Upper lobe of left lung (tissue), 6 donors: Measurements from ENCODE around the gene MYO1H. TPM values are rescaled to one million over a fixed set of nuclear protein-coding genes. Genes with fewer than 3 reads are reported as not detected.
"Not testable (repeated sequence)": the region's sequence is repeated elsewhere in the genome, so short reads cannot be mapped to it uniquely, and the experiment has no call there.

Source experiments
- ATAC-seq, 2 donors: fragments of 200-7000 bp; cut with Tn5 transposase; one replicate each; pipeline ENCODE4 v1.9.1; 2022; ENCODE audit warnings: mild to moderate bottlenecking in 2 of 2, moderate library complexity in 2 of 2; ENCODE audit not compliant: low FRiP score in 2 of 2
- DNase-seq, 2 donors: peaks; one replicate each; pipeline ENCODE4 v3.0.0-alpha.2; 2019 to 2020
- H3K27ac ChIP-seq, 4 donors: fragments of 200-600 bp; sonication (generic); one replicate each; pipeline ENCODE4 v1.5.1; 2016 to 2019
- H3K27me3 ChIP-seq, 4 donors: fragments of 200-600 bp; sonication (generic); one replicate each; pipeline ENCODE4 v1.5.1; 2017 to 2019
- H3K36me3 ChIP-seq, 4 donors: fragments of 200-600 bp; sonication (generic); one replicate each; pipeline ENCODE4 v1.5.1; 2016 to 2019
- H3K4me1 ChIP-seq, 4 donors: fragments of 200-600 bp; sonication (generic); one replicate each; pipeline ENCODE4 v1.5.1; 2018 to 2019
- H3K4me3 ChIP-seq, 4 donors: fragments of 200-600 bp; sonication (generic); one replicate each; pipeline ENCODE4 v1.5.1; 2017 to 2019; ENCODE audit warnings: mild to moderate bottlenecking in 2 of 4, moderate library complexity in 1 of 4
- H3K9me3 ChIP-seq, 4 donors: fragments of 200-600 bp; sonication (generic); one replicate each; pipeline ENCODE4 v1.5.1; 2018 to 2019
- EP300 ChIP-seq, 4 donors: sonication (generic); formaldehyde crosslinking; IDR thresholded peaks; one replicate each; pipeline ENCODE4 v1.5.1; 2017; ENCODE audit warnings: antibody characterized with exemption in 4 of 4, control low read depth in 2 of 4
- POLR2A ChIP-seq, 4 donors: fragments of 450-650 bp; IDR thresholded peaks; one replicate each; pipeline ENCODE4 v1.5.1; 2016 to 2017; ENCODE audit warnings: antibody characterized with exemption in 4 of 4, mild to moderate bottlenecking in 2 of 4
- POLR2AphosphoS5 ChIP-seq, 2 donors: sonication (generic); formaldehyde crosslinking; IDR thresholded peaks; one replicate each; pipeline ENCODE4 v1.5.1; 2017; ENCODE audit warnings: antibody characterized with exemption in 2 of 2
- WGBS, 2 donors: methylation state at CpG; one replicate each; pipeline ENCODE4 v1.1.5; 2017 to 2018; 5-methylcytosine and 5-hydroxymethylcytosine counted together
- total RNA-seq, 6 donors: library from RNA; depleted of rRNA in 4 of 6; stranded (reverse); fragments of >200 nt in 4 of 6; gene quantifications; one replicate each; pipeline versions ENCODE4 v1.1.0 to v1.2.1, GENCODE V29; 2016 to 2021
- TF ChIP-seq, protein P1 (sequence below), 6 experiments: fragments of 450-650 bp in 4 of 6; fragments of 200-600 bp in 2 of 6; sonication (generic) in 2 of 6; IDR thresholded peaks; one replicate each; pipeline ENCODE4 v1.5.1; 2016 to 2019; ENCODE audit warnings: antibody characterized with exemption in 6 of 6
- donor health status: DM: no; HTN: no; CAD: no; lungs with moderate emphysema.
- donor health status: DM: no; HTN: yes; CAD: no; lungs with severe emphysema.

Gene MYO1H
- total RNA-seq, 6 donors from 2014 or later = 0.17 to 0.51 (median 0.46) TPM; not detected in 3

DNA sequence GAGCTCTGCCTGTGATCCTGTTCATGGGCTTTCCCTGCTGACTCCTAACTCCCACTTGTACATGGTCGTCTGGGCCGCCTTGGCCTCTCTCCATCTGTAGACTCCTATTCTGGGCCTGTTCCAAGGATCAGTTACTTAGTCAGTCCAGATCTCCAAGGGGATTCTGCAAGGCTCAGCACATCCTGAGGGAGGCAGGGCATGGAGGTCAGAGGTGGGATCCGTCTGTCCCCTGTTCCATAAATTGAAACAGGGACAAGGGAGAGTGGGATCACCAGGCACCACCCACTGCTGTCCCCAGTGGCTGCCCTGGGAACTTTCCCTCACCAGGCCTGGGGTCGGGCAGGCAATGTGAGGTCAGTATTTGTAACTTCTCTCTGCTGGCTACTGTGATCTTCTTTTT, 85.9 kb downstream of the MYO1H start:
- 75 to 80% methylated on average over 4 of the region's 4 CpGs for WGBS, 2 donors
- Histone ChIP-seq H3K36me3 (no peaks in the 10 kb centered on the region), H3K9me3 (no peaks in the 10 kb centered on the region), H3K4me1 (peaks cover 4 to 9% (median 6%) of the 10 kb centered on the region in 4 donors), H3K27me3 (no peaks in the 10 kb centered on the region), H3K27ac (no peak overlapping the region), H3K4me3 (no peak overlapping the region)
- ATAC-seq (peak; percentile 31 to 68), DNase-seq (no peak)
- no peak for TF ChIP-seq POLR2A (IDR thresholded peaks at IDR 0.05)
- TF ChIP-seq, protein P1, sequence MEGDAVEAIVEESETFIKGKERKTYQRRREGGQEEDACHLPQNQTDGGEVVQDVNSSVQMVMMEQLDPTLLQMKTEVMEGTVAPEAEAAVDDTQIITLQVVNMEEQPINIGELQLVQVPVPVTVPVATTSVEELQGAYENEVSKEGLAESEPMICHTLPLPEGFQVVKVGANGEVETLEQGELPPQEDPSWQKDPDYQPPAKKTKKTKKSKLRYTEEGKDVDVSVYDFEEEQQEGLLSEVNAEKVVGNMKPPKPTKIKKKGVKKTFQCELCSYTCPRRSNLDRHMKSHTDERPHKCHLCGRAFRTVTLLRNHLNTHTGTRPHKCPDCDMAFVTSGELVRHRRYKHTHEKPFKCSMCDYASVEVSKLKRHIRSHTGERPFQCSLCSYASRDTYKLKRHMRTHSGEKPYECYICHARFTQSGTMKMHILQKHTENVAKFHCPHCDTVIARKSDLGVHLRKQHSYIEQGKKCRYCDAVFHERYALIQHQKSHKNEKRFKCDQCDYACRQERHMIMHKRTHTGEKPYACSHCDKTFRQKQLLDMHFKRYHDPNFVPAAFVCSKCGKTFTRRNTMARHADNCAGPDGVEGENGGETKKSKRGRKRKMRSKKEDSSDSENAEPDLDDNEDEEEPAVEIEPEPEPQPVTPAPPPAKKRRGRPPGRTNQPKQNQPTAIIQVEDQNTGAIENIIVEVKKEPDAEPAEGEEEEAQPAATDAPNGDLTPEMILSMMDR (IDR thresholded peaks at IDR 0.05) = peak in 2 of 6 experiments; percentile 24 to 37
- no peak for TF ChIP-seq POLR2AphosphoS5 (IDR thresholded peaks at IDR 0.05)

DNA sequence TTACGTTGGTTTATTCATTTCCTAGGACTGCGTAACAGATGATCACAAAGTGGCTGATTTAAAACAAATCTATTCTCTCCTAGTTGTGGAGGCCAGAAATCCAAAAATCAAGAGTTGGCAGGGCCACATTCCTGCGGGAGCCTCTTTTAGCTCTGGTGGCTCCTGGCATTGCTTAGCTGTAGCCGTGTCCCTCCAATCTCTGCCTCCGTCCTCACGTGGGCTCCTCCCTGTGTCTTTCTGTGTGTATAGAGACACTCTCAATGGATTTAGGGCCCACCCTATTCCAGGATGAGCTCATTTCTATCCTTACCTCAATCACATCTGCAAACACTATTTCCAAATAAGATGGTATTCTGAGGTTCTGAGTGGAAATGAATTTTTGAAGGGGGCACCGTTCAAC, 86.9 kb downstream of the MYO1H start:
- H3K4me1 ChIP-seq = peaks cover 4 to 9% (median 6%) of the 10 kb centered on the region in 4 donors
- DNase-seq (no peak), ATAC-seq (no peak)
- no peaks in the 10 kb centered on the region for H3K27me3 ChIP-seq
- H3K9me3 ChIP-seq = no peaks in the 10 kb centered on the region
- H3K4me3 ChIP-seq = no peak overlapping the region
- no peaks in the 10 kb centered on the region for H3K36me3 ChIP-seq
- TF ChIP-seq, protein P1 (IDR thresholded peaks at IDR 0.05) = no peak
- TF ChIP-seq POLR2AphosphoS5 (IDR thresholded peaks at IDR 0.05) (no peak), POLR2A (IDR thresholded peaks at IDR 0.05) (no peak), EP300 (IDR thresholded peaks at IDR 0.05) (no peak)
- 85 to 87% methylated on average over 7 of the region's 7 CpGs for WGBS, 2 donors
- no peak overlapping the region for H3K27ac ChIP-seq

DNA sequence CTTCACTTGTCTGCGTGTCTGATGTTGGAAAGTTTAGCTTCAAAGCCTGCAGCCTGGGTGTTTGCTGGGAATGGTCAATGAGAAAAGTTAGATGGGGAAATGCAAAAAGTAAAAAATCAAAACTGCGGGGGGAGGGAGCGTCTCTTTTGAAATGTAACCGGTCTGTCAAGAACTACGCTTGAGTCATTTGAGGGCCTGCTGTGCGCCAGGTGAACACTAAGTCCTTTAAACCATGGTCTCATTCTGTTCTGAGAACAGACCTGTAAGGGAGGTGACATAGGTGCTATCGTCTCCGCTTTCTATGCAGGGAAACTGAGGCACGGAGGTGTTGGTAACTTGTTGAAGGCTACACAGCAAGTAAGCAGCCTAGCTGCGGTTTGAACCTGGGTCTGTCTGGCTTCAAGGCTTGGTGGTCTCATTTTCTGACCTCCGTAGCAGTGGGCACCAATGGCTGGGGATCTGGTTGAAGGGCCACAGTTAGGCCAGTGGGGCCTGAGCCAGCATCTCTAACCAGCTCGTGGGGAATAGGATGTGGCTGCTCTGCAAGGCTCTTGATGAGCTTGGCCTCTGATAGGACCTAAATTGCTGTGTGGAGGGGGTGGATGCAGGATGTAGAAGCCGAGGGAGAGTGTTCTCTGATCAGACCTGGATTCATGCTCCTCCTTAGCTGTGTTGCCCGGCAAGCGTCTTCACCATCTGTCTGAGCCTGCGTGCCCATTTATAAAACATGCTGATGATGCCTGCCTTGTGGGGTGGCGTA, 87.9 kb downstream of the MYO1H start:
- no peak for TF ChIP-seq POLR2A (IDR thresholded peaks at IDR 0.05)
- TF ChIP-seq EP300 (IDR thresholded peaks at IDR 0.05) = no peak
- TF ChIP-seq POLR2AphosphoS5 (IDR thresholded peaks at IDR 0.05) = no peak
- TF ChIP-seq, protein P1 (IDR thresholded peaks at IDR 0.05) = no peak
- peak overlapping the region in 1 of 4 donors; percentile 51 for H3K27ac ChIP-seq
- no peaks in the 10 kb centered on the region for H3K9me3 ChIP-seq
- peaks cover 4 to 11% (median 6%) of the 10 kb centered on the region in 4 donors for H3K4me1 ChIP-seq
- ATAC-seq (no peak), DNase-seq (peak in 1 of 2 donors; percentile 57)
- H3K4me3 ChIP-seq = no peak overlapping the region
- no peaks in the 10 kb centered on the region for H3K36me3 ChIP-seq
- no peaks in the 10 kb centered on the region for H3K27me3 ChIP-seq
- WGBS, 2 donors = 72 to 77% methylated on average over 16 to 17 of the region's 17 CpGs

DNA sequence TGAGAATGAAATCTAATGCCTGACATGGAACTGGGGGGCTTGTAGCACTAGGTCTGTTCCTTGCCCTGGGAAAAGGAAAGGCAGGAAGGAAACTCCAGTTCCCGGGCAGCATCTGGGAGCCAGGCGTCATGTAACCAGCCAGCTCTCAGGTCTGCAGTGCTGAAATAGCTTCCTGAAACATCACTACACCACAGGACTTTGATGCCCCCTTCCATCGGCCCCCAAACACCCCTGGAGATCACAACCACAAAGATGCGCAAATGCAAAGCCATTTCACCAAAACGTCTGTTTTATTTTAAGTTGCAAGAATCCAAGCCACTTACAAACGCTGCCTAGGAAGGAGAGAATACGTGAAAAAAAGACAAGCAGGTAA, 88.5 kb downstream of the MYO1H start:
- TF ChIP-seq EP300 (IDR thresholded peaks at IDR 0.05) = no peak
- no peak for TF ChIP-seq POLR2AphosphoS5 (IDR thresholded peaks at IDR 0.05)
- no peak for TF ChIP-seq POLR2A (IDR thresholded peaks at IDR 0.05)
- TF ChIP-seq, protein P1 (IDR thresholded peaks at IDR 0.05) = no peak
- DNase-seq = no peak
- no peak for ATAC-seq
- H3K27ac ChIP-seq = no peak overlapping the region
- WGBS, 2 donors = 70 to 73% methylated on average over 7 of the region's 7 CpGs
- H3K36me3 ChIP-seq = no peaks in the 10 kb centered on the region
- no peaks in the 10 kb centered on the region for H3K27me3 ChIP-seq
- no peaks in the 10 kb centered on the region for H3K9me3 ChIP-seq
- H3K4me3 ChIP-seq = no peak overlapping the region
- peaks cover 4 to 11% (median 6%) of the 10 kb centered on the region in 4 donors for H3K4me1 ChIP-seq

DNA sequence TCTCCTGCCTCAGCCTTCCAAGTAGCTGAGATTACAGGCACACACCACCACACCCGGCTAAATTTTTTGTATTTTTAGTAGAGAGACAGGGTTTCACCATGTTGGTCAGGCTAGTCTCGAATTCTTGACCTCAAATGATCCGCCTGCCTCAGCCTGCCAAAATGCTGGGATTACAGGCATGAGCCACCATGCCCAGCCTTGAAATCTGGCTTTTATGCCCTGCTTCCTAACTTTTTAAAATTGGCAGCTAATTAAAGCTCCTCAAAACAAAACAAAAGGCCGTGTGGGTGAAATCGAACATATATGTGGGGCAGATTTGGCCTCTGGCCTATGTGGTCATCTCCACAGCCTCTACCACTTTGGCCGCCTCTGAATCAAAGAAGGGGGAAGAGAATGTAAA, 91.5 kb downstream of the MYO1H start:
- no peaks in the 10 kb centered on the region for H3K9me3 ChIP-seq
- no peak overlapping the region for H3K4me3 ChIP-seq
- TF ChIP-seq POLR2A (IDR thresholded peaks at IDR 0.05) (no peak), POLR2AphosphoS5 (IDR thresholded peaks at IDR 0.05) (no peak), EP300 (IDR thresholded peaks at IDR 0.05) (no peak)
- TF ChIP-seq, protein P1 (IDR thresholded peaks at IDR 0.05) = no peak
- H3K36me3 ChIP-seq = peaks cover 0 to 3% (median 0%) of the 10 kb centered on the region in 4 donors
- 82 to 86% methylated on average over 6 of the region's 6 CpGs for WGBS, 2 donors
- no peak for DNase-seq
- ATAC-seq = no peak
- no peak overlapping the region for H3K27ac ChIP-seq
- H3K27me3 ChIP-seq = no peaks in the 10 kb centered on the region
- H3K4me1 ChIP-seq = peaks cover 0 to 16% (median 6%) of the 10 kb centered on the region in 4 donors

DNA sequence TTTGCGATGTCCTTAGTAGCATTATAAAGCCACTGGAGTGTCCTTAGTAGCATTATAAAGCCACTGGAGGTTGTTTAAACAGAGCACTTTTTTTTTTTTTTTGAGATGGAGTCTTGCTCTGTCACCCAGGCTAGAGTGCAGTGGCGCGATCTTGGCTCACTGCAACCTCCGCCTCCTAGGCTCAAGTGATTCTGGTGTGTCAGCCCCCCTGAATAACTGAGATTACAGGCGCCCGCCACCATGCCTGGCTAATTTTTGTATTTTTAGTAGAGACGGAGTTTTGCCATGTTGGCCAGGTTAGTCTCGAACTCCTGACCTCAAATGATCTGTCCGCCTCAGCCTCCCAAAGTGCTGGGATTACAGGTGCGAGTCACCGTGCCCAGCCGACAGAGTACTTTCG, 92.3 kb downstream of the MYO1H start:
- not testable (repeated sequence) for DNase-seq, H3K27me3 ChIP-seq
- 94% methylated on average over 13 of the region's 13 CpGs for WGBS, 2 donors

More for the DNA sequence above, 92.3 kb downstream of the MYO1H start:
- not testable (repeated sequence) for ATAC-seq, H3K4me3 ChIP-seq, H3K9me3 ChIP-seq, H3K27ac ChIP-seq
- H3K36me3 ChIP-seq = peaks cover 0 to 10% (median 0%) of the 10 kb centered on the region in 4 donors
- peaks cover 0 to 24% (median 12%) of the 10 kb centered on the region in 4 donors for H3K4me1 ChIP-seq
